ENCODE data around the gene ZNF655. TPM values are rescaled to one million over a fixed set of nuclear protein-coding genes. Genes with fewer than 3 reads are reported as not detected.
"Not testable (repeated sequence)": the region's sequence is repeated elsewhere in the genome, so short reads cannot be mapped to it uniquely, and the experiment has no call there.

The ZNF655 gene
- total and polyA plus RNA-seq, 5 experiments from 2014 or later, result 70.3 to 181 (median 86.3) TPM

DNA sequence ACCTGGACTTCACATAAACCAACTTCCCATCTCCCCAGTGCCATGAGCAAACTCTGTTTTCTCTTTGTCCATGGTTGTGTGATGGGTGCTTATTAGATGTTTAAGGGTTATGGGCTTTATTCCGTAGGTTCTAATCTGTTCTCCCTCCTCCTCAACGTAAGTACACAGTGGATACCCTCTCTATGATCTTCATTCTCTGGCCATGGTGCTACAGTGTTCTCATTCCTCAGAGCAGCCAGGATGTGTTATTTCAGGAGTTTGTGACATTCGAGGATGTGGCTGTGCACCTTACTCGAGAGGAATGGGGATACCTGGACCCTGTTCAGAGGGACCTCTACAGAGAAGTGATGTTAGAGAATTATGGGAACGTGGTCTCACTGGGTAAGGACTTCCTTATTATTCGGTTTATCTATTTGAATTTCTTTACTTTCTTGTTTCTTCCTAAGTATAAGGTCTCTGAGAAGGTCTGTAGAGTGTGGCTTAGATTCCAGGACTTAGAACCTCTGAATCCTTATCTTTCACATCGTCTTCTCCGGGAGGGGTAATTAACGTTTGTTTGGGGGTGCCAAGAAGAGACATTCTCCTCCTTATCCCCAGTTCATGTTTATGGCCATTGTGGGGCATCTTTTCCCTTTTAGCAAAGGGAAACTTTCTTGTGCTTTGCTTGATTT is 3.8 kb downstream of the ZNF655 start:
- Mint-ChIP-seq H3K36me3 (peaks cover 0 to 68% (median 6%) of the 10 kb centered on the region in 3 donors), H3K4me3 (peak overlapping the region in 5 of 10 donors; percentile 20 to 56 (median 52)), H3K27me3 (no peaks in the 10 kb centered on the region), H3K27ac (peak overlapping the region in 9 of 10 donors; percentile 6 to 90 (median 64)), H3K4me1 (peaks cover 34 to 58% (median 57%) of the 10 kb centered on the region in 4 donors), H3K9me3 (no peaks in the 10 kb centered on the region)
- POLR2A ChIA-PET, result interaction anchor here (0.6 kb wide), 1 partner anchor 1036 kb away, joined by 3 read pairs; no protein-coding TSS in a partner anchor
- no peak for ATAC-seq
- no peak for DNase-seq

GRCh38 chr7:99562832-99563231 is 4.4 kb downstream of the ZNF655 start:
- H3K9me3 Mint-ChIP-seq, result no peaks in the 10 kb centered on the region
- peak overlapping the region in 6 of 10 donors; percentile 21 to 90 (median 52) for H3K27ac Mint-ChIP-seq
- DNase-seq (peak in 1 of 10 donors; percentile 21), ATAC-seq (no peak)
- peaks cover 0 to 73% (median 4%) of the 10 kb centered on the region in 3 donors for H3K36me3 Mint-ChIP-seq
- H3K27me3 Mint-ChIP-seq, result no peaks in the 10 kb centered on the region
- H3K4me3 Mint-ChIP-seq, result peak overlapping the region in 3 of 10 donors; percentile 25 to 53 (median 52)
- POLR2A ChIA-PET, result no interaction called here
- peaks cover 32 to 54% (median 52%) of the 10 kb centered on the region in 4 donors for H3K4me1 Mint-ChIP-seq

GRCh38 chr7:99563650-99564049 is 5.2 kb downstream of the ZNF655 start:
- Mint-ChIP-seq H3K27ac (peak overlapping the region in 7 of 10 donors; percentile 15 to 80 (median 55)), H3K4me1 (peaks cover 30 to 52% (median 45%) of the 10 kb centered on the region in 4 donors), H3K27me3 (no peaks in the 10 kb centered on the region), H3K4me3 (peak overlapping the region in 1 of 10 donors; percentile 41), H3K9me3 (no peaks in the 10 kb centered on the region), H3K36me3 (peaks cover 0 to 67% (median 4%) of the 10 kb centered on the region in 3 donors)
- DNase-seq (no peak), ATAC-seq (no peak)
- POLR2A ChIA-PET, result no interaction called here

DNA sequence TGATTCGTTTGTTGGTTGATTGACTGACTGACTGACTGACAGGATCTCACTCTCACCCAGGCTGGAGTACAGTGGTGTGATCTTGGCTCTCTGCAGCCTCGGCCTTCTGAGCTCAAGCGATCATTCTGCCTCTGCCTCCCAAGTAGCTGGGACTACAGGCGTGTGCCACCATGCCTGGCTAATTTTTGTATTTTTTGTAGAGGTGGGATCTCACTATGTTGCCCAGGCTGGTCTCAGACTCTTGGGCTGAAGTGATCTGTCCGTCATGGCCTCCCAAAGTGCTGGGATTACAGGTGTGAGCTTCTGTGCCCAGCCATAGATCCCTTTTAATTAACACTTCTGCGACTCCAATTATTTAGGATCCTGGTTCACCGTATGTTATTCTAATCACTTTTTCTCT is 10.3 kb downstream of the ZNF655 start:
- H3K9me3 Mint-ChIP-seq, DNase-seq, H3K4me3 Mint-ChIP-seq, H3K27me3 Mint-ChIP-seq, ATAC-seq, POLR2A ChIA-PET: not testable (repeated sequence)
- H3K4me1 Mint-ChIP-seq, result peaks cover 10 to 27% (median 20%) of the 10 kb centered on the region in 4 donors
- H3K27ac Mint-ChIP-seq, result peak overlapping the region in 2 of 10 donors; percentile 21 to 29
- peaks cover 5 to 77% (median 15%) of the 10 kb centered on the region in 3 donors for H3K36me3 Mint-ChIP-seq

- Mint-ChIP-seq H3K4me1 (peaks cover 2 to 16% (median 5%) of the 10 kb centered on the region in 4 donors), H3K36me3 (peaks cover 5 to 57% (median 14%) of the 10 kb centered on the region in 3 donors), H3K4me3 (no peak overlapping the region), H3K9me3 (no peaks in the 10 kb centered on the region), H3K27ac (peak overlapping the region in 8 of 10 donors; percentile 1 to 88 (median 16)), H3K27me3 (no peaks in the 10 kb centered on the region)
- ATAC-seq, result no peak
- POLR2A ChIA-PET, result no interaction called here
- no peak for DNase-seq
Observed at GRCh38 chr7:99571768-99572167, 13.3 kb downstream of the ZNF655 start.

- Mint-ChIP-seq H3K27ac (peak overlapping the region in 3 of 10 donors; percentile 29 to 55 (median 53)), H3K27me3 (no peaks in the 10 kb centered on the region), H3K36me3 (peaks cover 5 to 51% (median 14%) of the 10 kb centered on the region in 3 donors), H3K9me3 (no peaks in the 10 kb centered on the region), H3K4me3 (no peak overlapping the region), H3K4me1 (peaks cover 2 to 16% (median 5%) of the 10 kb centered on the region in 4 donors)
- POLR2A ChIA-PET, result no interaction called here
- ATAC-seq (no peak), DNase-seq (no peak)
Observed at GRCh38 chr7:99573257-99573656, 14.8 kb downstream of the ZNF655 start.

DNA sequence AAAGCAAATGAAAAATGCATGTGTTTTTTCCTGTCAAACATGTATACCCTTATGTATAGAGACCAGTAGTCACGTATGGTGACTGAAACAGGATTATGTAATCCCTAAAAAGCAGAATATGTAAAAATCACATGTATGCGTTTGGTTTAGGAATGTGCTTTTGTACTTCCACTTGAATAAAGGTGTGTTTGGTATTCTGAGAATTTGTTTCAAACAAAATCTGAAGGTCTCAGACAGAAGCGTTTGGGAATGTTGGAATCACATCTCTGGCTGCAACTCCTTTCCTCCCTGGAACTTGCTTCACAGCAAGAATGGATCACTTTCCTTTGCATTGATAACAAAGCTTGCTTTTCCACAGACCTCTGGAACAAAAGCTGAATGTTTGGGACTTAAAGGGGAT is 17.8 kb downstream of the ZNF655 start:
- POLR2A ChIA-PET, result no interaction called here
- Mint-ChIP-seq H3K27ac (peak overlapping the region in 4 of 10 donors; percentile 20 to 46 (median 26)), H3K4me3 (no peak overlapping the region), H3K27me3 (peaks cover 0 to 2% (median 0%) of the 10 kb centered on the region in 5 donors), H3K36me3 (peaks cover 5 to 28% (median 14%) of the 10 kb centered on the region in 3 donors), H3K9me3 (no peaks in the 10 kb centered on the region), H3K4me1 (peaks cover 8 to 22% (median 14%) of the 10 kb centered on the region in 4 donors)
- ATAC-seq (no peak), DNase-seq (no peak)

DNA sequence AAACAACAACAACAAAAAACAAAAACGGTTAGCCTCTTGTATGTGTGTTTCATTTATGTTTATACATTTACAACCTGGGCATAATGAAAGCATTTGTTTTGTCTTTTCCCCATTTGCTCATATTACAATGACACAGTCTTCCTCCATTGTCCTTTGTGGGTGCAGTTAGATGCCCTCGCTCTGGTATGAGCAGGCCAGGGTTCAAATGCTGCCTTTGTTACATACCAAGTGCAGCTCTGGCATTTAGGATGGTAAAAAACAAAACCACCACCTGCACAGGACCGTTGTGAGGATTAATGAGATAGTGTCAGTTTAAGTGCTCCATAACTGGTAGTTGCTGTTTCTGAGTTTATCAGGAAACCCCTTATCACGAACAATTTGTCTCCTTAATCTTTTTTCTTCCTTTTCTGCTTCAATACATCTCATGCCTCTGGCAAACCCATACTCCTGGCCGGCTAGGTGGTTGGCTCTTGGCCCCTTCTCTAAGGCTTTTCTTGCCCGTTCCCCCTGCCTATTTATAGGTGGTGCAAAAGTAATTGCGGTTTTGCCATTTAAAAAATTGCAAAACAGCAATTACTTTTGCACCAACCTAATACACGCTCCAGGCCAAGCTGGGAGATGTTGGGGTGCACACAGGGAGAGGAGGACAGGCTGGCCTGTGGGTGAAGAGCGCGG is 21.0 kb downstream of the ZNF655 start:
- H3K27ac Mint-ChIP-seq, result peak overlapping the region; percentile 68 to 96 (median 82)
- POLR2A ChIA-PET, result interaction anchor here (0.6 to 4.9 kb wide), 5 partner anchors 21 to 169 kb away, joined by 4 to 37 read pairs (median 6); partner anchors contain the start of genes ZNF394, ZNF655 and ZSCAN25
- no peaks in the 10 kb centered on the region for H3K36me3 Mint-ChIP-seq

DNA sequence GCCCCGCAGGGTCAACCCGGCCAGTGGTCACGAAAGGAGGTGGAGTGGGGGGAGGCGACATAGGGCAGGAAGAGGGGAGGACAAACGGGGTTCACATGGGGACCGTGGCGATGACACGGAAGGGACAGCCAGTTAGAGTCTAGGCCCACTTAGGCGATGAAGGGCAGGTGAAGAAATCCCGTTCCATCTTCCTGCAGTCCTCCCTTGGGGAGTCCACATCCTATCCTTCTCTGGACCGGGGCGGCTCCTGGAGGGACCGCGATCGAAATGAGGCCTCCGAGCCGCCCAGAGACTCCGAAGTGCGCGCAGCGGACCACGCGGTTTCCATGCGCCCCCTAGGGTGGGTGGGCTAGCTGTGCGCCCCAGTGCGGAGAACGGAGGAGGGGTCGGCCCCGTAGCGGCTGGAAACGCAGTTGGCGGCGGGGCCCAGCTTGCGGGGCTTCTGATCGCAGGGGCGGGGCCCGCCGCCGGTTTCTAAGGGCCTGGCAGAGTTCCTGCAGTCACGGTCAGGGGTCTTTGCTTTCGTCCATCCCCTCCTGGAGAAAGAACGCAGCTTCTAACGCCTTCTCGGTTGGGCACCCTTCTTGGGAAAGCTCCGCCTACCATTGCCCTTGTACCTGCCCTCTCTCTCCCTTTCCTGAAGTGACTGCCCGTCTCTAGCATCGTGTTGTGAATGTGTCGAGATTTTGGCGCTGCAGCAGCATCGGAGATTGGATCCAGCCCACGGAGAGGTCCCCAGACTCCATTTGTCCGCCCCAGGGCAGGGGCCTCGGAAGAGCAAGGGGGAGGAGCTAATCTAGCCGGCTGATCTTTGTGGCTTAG is 21.7 kb downstream of the ZNF655 start:
- ATAC-seq (peak; percentile 92), DNase-seq (peak; percentile 51 to 84 (median 65))
- Mint-ChIP-seq H3K9me3 (no peaks in the 10 kb centered on the region), H3K4me1 (peaks cover 6 to 19% (median 15%) of the 10 kb centered on the region in 4 donors), H3K4me3 (peak overlapping the region; percentile 87 to 98 (median 94)), H3K36me3 (no peaks in the 10 kb centered on the region), H3K27me3 (peaks cover 0 to 2% (median 0%) of the 10 kb centered on the region in 5 donors), H3K27ac (peak overlapping the region; percentile 80 to 96 (median 94))
- POLR2A ChIA-PET, result interaction anchor here (0.6 to 4.9 kb wide), 9 partner anchors 22 to 170 kb away, joined by 3 to 37 read pairs (median 4); partner anchors contain the start of genes FAM200A, ZKSCAN5, ZNF394 and ZNF655

More for the DNA sequence above, 21.0 kb downstream of the ZNF655 start:
- DNase-seq (no peak), ATAC-seq (no peak)
- H3K4me3 Mint-ChIP-seq, result peak overlapping the region; percentile 87 to 98 (median 94)
- peaks cover 6 to 19% (median 15%) of the 10 kb centered on the region in 4 donors for H3K4me1 Mint-ChIP-seq
- H3K9me3 Mint-ChIP-seq, result no peaks in the 10 kb centered on the region
- H3K27me3 Mint-ChIP-seq, result peaks cover 0 to 2% (median 0%) of the 10 kb centered on the region in 5 donors

DNA sequence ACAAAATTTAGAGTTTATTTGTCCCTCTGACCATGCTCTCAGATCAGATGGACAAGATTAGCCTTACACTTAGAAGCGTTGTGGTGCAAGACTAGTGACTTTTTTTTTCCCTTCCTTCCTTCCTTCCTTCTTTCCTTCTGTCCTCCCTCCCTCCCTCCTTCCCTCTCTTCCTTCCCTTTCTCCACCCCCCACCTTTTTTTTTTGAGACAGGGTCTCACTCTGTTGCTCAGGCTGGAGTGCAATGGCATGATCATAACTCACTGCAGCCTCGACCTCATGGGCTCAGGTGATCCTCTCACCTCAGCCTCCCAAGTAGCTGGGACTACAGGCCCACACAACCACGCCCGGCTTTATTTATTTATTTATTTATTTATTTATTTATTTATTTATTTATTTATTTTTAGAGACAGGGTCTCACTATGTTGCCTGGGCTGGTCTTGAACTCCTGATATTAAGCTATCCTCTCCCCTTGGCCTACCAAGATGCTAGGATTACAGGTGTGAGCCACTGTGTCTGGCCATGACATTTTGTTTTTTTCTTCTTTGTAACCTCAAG is 22.4 kb downstream of the ZNF655 start:
- POLR2A ChIA-PET, result interaction anchor here (0.6 to 4.9 kb wide), 11 partner anchors 22 to 653 kb away, joined by 3 to 37 read pairs (median 4); partner anchors contain the start of genes FAM200A, ZKSCAN5, ZNF394 and ZNF655
- not testable (repeated sequence) for H3K9me3 Mint-ChIP-seq, H3K36me3 Mint-ChIP-seq, H3K27me3 Mint-ChIP-seq, DNase-seq, ATAC-seq
- H3K27ac Mint-ChIP-seq, result peak overlapping the region; percentile 80 to 96 (median 94)
- H3K4me3 Mint-ChIP-seq, result peak overlapping the region; percentile 87 to 98 (median 94)
- peaks cover 6 to 19% (median 15%) of the 10 kb centered on the region in 4 donors for H3K4me1 Mint-ChIP-seq

- no peak for ATAC-seq
- POLR2A ChIA-PET, result no interaction called here
- no peaks in the 10 kb centered on the region for H3K4me1 Mint-ChIP-seq
- H3K36me3 Mint-ChIP-seq, result no peaks in the 10 kb centered on the region
- DNase-seq, result no peak
- no peaks in the 10 kb centered on the region for H3K9me3 Mint-ChIP-seq
- no peak overlapping the region for H3K4me3 Mint-ChIP-seq
- no peaks in the 10 kb centered on the region for H3K27me3 Mint-ChIP-seq
- H3K27ac Mint-ChIP-seq, result no peak overlapping the region
Observed at GRCh38 chr7:99588868-99589267, 30.4 kb downstream of the ZNF655 start.

Data from naive thymus-derived CD8-positive, alpha-beta T cell (primary cell).